Transverse colon (tissue), 4 donors: ENCODE results near the gene SLC8A3. TPM values are rescaled to one million over a fixed set of nuclear protein-coding genes. Genes with fewer than 3 reads are reported as not detected.

ENCODE experiments used
- DNase-seq: peaks from one replicate; pipeline ENCODE4 v3.0.0-alpha.2; 2019
- H3K27ac ChIP-seq, 4 donors: fragments of 200-600 bp; sonication (generic); 2 replicates each; pipeline ENCODE4 v1.5.1; 2016 to 2018; ENCODE audit warnings: inconsistent platforms in 4 of 4
- H3K27me3 ChIP-seq: fragments of 200-600 bp; sonication (generic); 2 replicates; pipeline ENCODE4 v1.5.1; 2017; ENCODE audit warnings: inconsistent platforms
- H3K36me3 ChIP-seq, 4 donors: fragments of 200-600 bp; sonication (generic); 2 replicates each; pipeline ENCODE4 v1.5.1; 2017 to 2019; ENCODE audit warnings: inconsistent platforms in 4 of 4
- H3K4me1 ChIP-seq, 4 donors: fragments of 200-600 bp; sonication (generic); 2 replicates each; pipeline ENCODE4 v1.5.1; 2017 to 2020; ENCODE audit warnings: inconsistent platforms in 4 of 4
- H3K4me3 ChIP-seq, 4 donors: fragments of 200-600 bp; sonication (generic); 1 replicate in 1 of 4; 2 replicates in 3 of 4; pipeline versions ENCODE4 v1.5.1 to v1.6.1; 2017 to 2019; ENCODE audit warnings: inconsistent platforms in 4 of 4
- H3K9me3 ChIP-seq, 2 donors: fragments of 200-600 bp; sonication (generic); 2 replicates each; pipeline ENCODE4 v1.5.1; 2017 to 2019; ENCODE audit warnings: inconsistent platforms in 2 of 2
- CTCF ChIP-seq, 5 experiments: fragments of 200-600 bp in 3 of 5; fragments of 450-650 bp in 2 of 5; sonication (generic) in 3 of 5; IDR thresholded peaks; 1 replicate in 2 of 5; 2 replicates in 3 of 5; pipeline ENCODE4 v1.5.1; 2016 to 2017; ENCODE audit warnings: antibody characterized with exemption in 5 of 5, inconsistent platforms in 3 of 5, mild to moderate bottlenecking in 2 of 5, moderate library complexity in 1 of 5
- EP300 ChIP-seq: sonication (generic); formaldehyde crosslinking; IDR thresholded peaks from one replicate; pipeline ENCODE4 v1.6.1; 2017; ENCODE audit warnings: antibody characterized with exemption, low read depth
- POLR2A ChIP-seq: fragments of 450-650 bp; IDR thresholded peaks from one replicate; pipeline ENCODE4 v1.6.1; 2016; ENCODE audit warnings: antibody characterized with exemption, mild to moderate bottlenecking, moderate library complexity
- POLR2AphosphoS5 ChIP-seq, 3 donors: sonication (generic); formaldehyde crosslinking; IDR thresholded peaks; one replicate each; pipeline ENCODE4 v1.6.1; 2016; ENCODE audit warnings: antibody characterized with exemption in 3 of 3
- WGBS, 2 donors: methylation state at CpG; one replicate each; pipeline ENCODE4 v1.1.5; 2018; ENCODE audit warnings: low coverage in 1 of 2; 5-methylcytosine and 5-hydroxymethylcytosine counted together
- in situ Hi-C, 4 donors: fragments of 200-750 bp; cut with MboI; loops; one replicate each; pipeline versions ENCODE4 v1.15.0 to v1.15.1; 2017; ENCODE audit warnings: low sequenced_read_pairs in 3 of 4, low pct_ligation_motif_present in 1 of 4, low pct_unique_long_range_greater_than_20kb in 1 of 4
- intact Hi-C: fragments of 100-400 bp; cut with DNase I; formaldehyde crosslinking; loops from one replicate; pipeline ENCODE4 v1.15.1; 2023; ENCODE audit warnings: low total_unique reads
- total RNA-seq, 4 donors: library from RNA; depleted of rRNA; stranded (reverse); fragments of >200 nt; gene quantifications; one replicate each; pipeline ENCODE4 v1.1.0, GENCODE V29; 2016

SLC8A3 gene
- total RNA-seq, 4 donors from 2014 or later: 0.27 to 1.9 (median 0.32) TPM; not detected in 1

- in situ Hi-C loops: loop anchor here (5.0 to 10.0 kb wide), 5 partner anchors 57 to 295 kb away; no protein-coding TSS in a partner anchor
- DNase-seq: no peak
Observed at GRCh38 chr14:70029296-70030132, 159.2 kb downstream of the SLC8A3 start.

GRCh38 chr14:70027785-70028428, 160.8 kb downstream of the SLC8A3 start:
- intact Hi-C loops: loop anchor here (5.0 kb wide), 1 partner anchor 206 kb away; no protein-coding TSS in a partner anchor
- in situ Hi-C loops: loop anchor here in 3 of 4 donors (5.0 to 10.0 kb wide), 4 partner anchors 203 to 293 kb away; no protein-coding TSS in a partner anchor
- TF ChIP-seq CTCF (IDR thresholded peaks at IDR 0.05): peak; percentile 78 to 85 (median 80)
- TF ChIP-seq POLR2A: no peak
- no peak for TF ChIP-seq EP300
- Histone ChIP-seq H3K4me3 (no peak overlapping the region), H3K27me3 (peaks cover 4% of the 10 kb centered on the region), H3K36me3 (no peaks in the 10 kb centered on the region), H3K27ac (no peak overlapping the region), H3K9me3 (no peaks in the 10 kb centered on the region), H3K4me1 (no peaks in the 10 kb centered on the region)
- 37 to 74% methylated on average over 5 to 17 of the region's 17 CpGs for WGBS, 2 donors
- DNase-seq: peak; percentile 71

More at GRCh38 chr14:70029296-70030132, 159.2 kb downstream of the SLC8A3 start:
- intact Hi-C loops: loop anchor here (5.0 kb wide), 1 partner anchor 207 kb away; no protein-coding TSS in a partner anchor
- Histone ChIP-seq H3K36me3 (no peaks in the 10 kb centered on the region), H3K27ac (no peak overlapping the region), H3K4me1 (no peaks in the 10 kb centered on the region), H3K9me3 (no peaks in the 10 kb centered on the region), H3K27me3 (peaks cover 4% of the 10 kb centered on the region), H3K4me3 (no peak overlapping the region)
- 62% methylated on average over 6 of the region's 6 CpGs; no CpG with 5 or more reads in 1 of the 2 donors for WGBS, 2 donors
- no peak for TF ChIP-seq CTCF (IDR thresholded peaks at IDR 0.05)
- no peak for TF ChIP-seq POLR2A

- in situ Hi-C loops: loop anchor here (5.0 to 25.0 kb wide), 4 partner anchors 199 to 437 kb away; no protein-coding TSS in a partner anchor
- intact Hi-C loops: no loop called here
- TF ChIP-seq CTCF (IDR thresholded peaks at IDR 0.05) (no peak), EP300 (no peak), POLR2A (no peak), POLR2AphosphoS5 (IDR thresholded peaks at IDR 0.05) (no peak)
- Histone ChIP-seq H3K27ac (no peak overlapping the region), H3K36me3 (no peaks in the 10 kb centered on the region), H3K27me3 (peaks cover 4% of the 10 kb centered on the region), H3K4me3 (no peak overlapping the region), H3K4me1 (no peaks in the 10 kb centered on the region), H3K9me3 (no peaks in the 10 kb centered on the region)
- 33% methylated on average over 1 of the region's 1 CpG; no CpG with 5 or more reads in 1 of the 2 donors for WGBS, 2 donors
- DNase-seq: no peak
Observed at GRCh38 chr14:70023871-70024270, 164.9 kb downstream of the SLC8A3 start.

- in situ Hi-C loops (loop anchor here (5.0 to 25.0 kb wide), 4 partner anchors 198 to 436 kb away; no protein-coding TSS in a partner anchor), intact Hi-C loops (no loop called here)
- TF ChIP-seq EP300 (no peak), POLR2AphosphoS5 (IDR thresholded peaks at IDR 0.05) (no peak), POLR2A (no peak), CTCF (IDR thresholded peaks at IDR 0.05) (no peak)
- H3K36me3 ChIP-seq: no peaks in the 10 kb centered on the region
- no peak for DNase-seq
- H3K4me1 ChIP-seq: peaks cover 0 to 4% (median 0%) of the 10 kb centered on the region in 4 donors
- WGBS, 2 donors: 91% methylated on average over 15 of the region's 15 CpGs; no CpG with 5 or more reads in 1 of the 2 donors
- H3K27ac ChIP-seq: no peak overlapping the region
- peaks cover under 1% of the 10 kb centered on the region for H3K27me3 ChIP-seq
- H3K9me3 ChIP-seq: no peaks in the 10 kb centered on the region
- H3K4me3 ChIP-seq: no peak overlapping the region
Observed at GRCh38 chr14:70022771-70023445, 165.8 kb downstream of the SLC8A3 start.
